Measurements from ENCODE around the gene TBC1D22A.
A peak's percentile ranks its signal among the peaks of the same experiment; 100 is the strongest.

Gene TBC1D22A

DNA sequence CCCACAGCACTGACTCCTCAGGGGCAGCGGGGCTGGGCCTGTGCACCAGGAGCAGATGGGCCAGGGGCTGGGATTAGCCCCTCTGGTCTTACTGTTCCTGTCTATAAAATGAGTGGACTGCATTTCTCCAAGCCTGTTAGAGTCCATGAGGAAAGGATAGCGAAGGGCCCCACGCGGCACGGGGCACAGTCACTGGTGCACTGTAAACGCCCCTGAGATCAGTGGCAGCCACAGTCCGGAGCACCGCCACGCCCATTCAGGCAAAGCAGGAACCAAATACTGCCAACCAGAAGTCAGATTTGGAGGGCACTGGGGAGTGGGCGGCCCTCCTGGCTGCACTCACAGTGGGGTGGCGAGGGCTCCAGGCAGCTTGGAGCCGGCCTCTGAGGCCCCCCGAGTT lies 387.5 kb downstream of the TBC1D22A start:
- no peak for DNase-seq

DNA sequence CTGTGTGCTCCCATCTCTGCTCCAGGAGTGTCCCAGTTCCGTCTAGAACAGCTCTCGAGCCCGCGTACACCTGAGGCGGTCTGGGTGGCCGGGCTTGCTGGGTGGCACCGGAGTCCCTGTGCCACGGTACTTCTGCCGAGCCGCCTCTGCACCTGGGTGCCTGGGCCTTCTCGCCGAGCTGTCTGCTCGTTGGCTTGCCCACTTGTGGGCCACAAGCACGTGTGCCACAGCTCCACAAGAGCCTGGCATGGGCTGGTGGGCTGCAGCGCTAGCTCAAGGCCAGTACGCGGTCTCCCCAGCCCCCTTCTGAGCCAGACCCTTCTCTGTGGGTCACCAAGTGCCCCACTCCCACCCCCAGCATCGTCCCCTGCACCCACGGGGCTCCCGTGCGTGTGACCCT lies 388.0 kb downstream of the TBC1D22A start:
- no peak for DNase-seq

DNA sequence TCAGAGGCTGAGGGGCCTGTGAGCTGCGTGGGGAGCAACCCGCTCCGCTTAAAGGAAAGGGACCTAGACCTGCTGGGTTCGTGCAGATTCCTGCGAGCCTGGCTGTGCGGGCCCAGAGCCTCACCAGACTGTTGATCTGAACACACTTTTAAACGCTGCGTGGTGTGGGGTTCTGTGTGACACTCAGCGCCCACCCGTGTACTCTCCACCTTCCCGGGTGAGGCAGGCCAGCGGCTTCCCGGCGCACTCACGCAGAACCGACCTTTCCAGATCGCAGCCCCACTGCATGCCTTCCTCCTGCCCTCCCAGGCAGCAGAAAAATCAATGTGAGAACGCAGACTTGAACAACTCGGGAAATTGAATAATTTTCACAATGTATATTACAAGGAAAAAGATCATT lies 388.6 kb downstream of the TBC1D22A start:
- DNase-seq = no peak

DNA sequence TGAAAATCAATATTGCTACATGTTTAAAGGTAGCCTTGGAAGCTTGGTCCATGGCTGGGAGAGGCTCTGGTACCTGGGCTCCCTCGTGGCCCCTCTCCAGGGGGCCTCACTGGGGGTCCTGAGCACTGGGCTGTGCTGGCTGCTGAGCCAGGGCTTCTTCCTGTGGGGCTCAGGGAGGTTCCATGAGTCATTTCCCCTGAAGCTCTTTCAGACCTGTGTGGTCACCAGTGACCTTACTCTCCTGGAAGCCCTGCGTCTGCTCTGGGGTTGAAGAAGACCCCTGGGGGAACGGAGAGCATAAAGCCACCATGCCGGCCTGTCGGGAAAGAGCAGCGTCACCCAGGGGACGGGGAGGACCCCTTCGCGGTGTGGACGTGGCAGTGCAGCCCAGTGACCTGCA lies 389.0 kb downstream of the TBC1D22A start:
- DNase-seq = no peak

DNA sequence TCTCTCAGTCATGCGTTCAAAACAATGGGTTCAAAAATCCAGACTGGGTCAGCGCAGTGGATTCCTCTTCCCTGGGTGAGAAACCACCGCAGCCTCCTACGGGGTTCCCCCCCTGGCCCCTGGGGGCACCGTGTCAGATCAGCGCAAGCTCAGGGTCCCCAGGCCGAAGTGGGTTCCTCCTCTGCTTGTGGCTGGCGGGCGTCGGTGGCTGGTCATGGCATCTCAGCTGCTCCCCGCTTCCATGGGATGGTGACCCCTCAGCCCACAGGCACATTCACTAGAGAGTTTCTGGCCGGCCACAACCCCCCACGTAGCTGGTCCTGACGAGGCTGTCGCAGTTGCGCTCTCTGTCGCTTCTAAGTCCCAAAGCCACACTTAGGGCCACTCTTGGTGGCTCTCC lies 389.8 kb downstream of the TBC1D22A start:
- no peak for DNase-seq

DNA sequence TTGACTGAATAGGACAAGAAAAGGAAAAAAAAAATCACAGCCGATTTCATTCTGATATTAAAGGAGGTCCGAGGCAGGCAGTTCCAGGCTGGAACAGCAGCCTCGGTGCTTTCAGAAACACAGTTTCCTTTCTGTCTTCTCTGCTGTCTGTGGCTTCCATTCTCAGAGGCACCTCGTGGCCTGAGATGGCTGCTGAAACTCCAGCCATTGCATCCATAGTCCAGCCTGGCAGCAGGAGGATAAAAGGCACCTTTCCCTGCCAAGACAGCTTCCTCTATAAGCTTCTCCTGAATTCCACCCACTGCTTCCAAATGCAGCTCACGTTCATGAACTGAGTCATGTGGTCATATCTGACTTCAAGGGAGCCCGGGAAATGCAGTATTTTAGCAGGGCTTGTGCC lies 390.5 kb downstream of the TBC1D22A start:
- DNase-seq = no peak

DNA sequence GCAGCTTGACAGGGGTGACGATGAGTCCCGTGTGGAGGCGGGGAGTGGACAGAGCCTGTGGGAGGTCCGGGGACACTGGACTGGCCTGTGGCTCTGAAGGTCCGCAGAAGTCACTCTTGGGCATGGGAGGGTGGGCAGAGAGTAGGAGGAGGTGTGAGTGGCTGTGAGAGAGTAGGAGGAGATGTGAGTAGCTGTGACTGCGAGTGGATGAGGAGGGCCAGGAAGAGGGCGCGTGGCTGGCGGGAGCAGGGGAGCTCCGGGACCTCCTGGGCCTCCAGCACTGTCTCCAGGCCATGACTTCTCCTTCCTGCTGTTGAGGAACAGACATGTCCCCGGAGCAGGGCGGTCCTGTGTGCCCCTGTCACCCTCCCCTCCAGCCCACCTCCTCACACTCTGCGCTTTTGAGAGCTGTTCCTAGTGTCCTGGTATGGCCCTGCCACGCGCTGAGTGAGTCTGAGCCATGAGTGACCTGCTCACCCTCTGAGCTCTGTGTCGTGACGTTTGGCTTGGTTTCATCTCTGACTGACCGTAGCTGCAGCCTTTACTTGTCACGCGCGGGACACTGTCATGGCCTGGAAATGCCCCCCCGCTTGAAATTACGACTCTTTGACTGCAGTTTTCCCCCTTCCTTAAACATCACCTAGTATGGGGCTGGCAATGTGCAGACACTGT lies 391.5 kb downstream of the TBC1D22A start:
- DNase-seq = no peak

DNA sequence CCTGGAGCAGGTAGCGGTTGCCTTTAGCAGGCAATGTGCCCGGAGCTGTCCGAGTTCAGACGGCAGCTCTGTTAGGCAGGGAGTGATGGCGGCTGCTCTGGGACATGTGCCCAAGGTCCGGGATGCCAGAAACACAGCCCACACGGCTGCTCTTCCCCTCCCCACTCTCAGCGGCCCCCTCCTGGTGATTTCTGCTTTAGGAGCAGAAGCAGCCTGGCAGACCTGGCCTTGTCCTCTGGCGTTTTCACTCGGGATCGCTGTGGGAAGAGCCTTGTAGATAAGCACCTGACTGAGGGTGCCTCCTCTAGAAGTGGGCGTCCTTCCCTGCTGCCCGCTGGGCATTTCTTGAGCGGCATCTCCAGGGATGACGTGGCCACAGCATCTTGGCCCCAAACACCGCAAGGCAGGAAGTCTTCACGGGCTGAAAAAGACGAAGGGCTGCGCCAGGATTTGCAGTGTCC lies 392.2 kb downstream of the TBC1D22A start:
- peak; percentile 22 to 34 for DNase-seq

DNA sequence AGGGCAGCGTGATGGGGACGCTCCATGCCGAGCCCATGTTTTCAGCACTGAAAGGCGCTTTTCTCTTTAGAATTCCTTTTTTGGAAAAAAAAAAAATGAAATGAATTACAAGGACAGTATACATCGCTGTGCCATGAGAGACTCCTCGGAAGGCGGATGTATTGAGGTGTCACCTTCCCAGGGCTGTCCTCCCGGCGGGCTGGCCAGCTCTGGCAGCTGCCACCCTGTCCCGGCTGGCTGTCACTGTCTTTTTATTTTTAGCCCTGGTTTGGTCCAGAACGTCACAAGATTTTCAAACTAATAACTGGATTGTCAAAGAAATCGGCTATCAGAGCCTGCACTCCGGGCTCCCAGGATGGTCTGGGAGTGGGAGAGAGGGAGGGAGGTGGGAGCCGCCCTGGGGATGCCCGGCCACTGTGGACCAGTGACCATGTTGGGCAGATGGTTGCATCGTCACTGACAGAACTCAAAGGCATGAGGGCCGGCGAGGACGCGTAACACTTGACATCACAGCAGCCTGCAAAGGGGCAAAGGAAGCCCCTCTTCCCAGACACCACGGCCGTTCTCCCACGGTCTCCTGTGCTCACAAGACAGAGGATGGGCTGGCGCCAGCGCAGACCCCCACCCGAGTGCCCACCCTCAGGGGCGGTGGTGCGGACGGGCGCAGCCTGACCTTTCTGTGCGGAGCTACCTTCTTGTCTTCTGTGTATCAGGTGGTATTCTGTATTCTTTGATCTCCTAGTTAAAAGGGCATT lies 392.9 kb downstream of the TBC1D22A start:
- no peak for DNase-seq

DNA sequence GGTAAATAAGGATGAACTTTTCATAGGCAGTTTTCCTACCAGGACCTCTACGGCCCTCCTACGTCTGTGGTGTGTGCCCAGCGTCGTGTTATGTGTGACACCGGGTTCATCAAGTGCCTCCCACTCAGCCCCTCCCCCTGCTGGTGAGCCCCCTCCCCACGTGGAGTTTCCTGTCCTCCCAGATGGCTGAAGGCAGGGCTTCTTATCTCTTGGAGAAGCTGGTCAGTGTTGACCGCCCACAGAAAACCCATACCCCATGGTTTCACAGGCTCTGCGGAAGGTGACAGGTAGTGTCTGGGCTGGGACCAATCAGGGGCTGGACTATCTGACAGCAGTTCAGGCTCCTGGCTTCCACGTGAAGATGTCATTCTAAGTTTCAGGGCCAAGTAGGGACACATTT lies 393.5 kb downstream of the TBC1D22A start:
- DNase-seq = no peak

DNA sequence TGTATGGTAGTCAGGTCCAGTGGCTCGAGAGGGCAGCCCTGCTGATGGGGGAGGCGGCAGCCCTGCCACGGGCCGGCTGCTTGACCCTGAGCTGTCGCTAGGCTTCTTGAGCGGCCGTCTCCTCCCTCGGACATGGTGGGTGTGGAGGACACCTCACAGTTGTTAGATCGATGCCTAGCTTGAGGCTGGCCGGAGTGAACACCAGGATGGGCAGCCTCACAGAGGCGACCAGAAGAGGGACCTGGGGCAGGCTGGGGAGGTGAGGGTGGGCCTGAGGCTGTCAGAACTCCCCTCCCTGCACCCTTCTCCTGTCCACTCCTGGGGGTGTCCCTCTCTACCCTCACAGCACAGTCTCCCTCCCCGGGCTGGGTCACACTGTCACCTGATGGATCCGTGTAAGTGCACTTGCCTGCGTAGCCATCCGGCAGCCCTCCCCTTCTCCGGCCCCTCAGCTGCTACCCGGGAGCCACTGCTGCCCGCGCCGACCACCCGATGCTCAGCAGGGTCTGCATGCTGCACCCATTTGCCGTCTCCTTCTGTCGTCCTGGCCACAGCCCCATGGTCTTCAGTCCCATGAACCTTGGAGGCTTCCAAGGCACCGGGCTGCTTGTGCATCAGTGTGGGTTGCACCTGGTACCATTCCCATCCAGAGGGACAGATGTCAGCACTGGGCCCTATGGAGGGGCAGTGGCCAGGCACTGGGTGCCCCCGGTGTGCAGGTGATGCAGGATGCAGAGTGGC lies 394.1 kb downstream of the TBC1D22A start:
- DNase-seq = no peak

DNA sequence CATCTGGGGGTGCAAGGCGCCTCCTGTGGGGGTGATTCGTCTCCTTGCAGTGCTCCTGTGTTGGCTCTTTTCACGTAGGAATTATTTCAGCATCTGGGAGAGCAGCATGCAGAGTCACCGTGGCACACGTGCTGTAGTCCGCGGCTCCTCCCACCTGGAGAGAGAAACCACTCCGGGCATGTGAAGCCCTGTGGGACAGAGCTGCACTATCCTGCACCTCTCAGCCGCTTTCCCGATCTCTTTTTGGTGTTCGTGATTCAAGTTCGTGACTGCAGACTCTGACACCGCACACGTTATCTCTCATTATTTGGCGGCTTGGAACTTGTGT lies 394.6 kb downstream of the TBC1D22A start:
- DNase-seq = no peak

DNA sequence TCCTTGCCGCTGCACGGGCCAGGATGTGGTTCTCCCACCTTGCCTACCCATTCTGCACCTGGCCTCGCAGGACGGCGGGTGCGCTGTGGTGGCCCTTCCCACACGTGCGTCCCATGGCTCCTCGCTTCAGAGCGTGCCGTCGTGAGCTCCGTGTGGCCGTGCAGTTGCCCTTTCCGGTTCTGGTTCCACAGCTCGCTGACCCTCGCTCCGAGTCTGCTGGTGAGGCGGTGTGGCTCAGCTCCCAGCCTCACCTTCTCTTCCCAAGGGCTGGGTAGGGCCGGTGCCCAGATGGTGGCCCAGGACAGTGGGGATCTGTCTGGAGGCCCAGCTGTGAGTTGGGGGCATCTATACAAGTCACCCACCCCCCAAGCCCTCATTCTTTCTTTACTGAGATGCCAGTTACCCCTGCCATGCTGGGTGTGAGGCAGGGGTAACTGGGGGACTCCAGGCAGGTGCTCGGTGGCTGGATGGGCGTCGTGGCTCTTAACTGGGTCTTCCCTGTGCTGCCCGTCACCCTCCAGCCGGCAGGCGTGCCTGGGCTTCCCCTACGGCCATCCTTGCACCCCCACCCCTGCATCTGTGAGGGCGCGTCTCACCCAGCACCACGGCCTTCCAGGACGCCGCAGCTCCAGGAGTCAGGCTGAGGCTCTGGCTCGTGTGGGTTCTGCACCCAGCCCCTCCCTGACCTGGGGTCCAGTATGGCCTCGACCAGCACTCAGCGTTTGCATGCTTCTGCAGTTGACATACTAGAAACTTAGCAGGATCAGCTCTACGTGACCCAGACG lies 395.2 kb downstream of the TBC1D22A start:
- DNase-seq = no peak

DNA sequence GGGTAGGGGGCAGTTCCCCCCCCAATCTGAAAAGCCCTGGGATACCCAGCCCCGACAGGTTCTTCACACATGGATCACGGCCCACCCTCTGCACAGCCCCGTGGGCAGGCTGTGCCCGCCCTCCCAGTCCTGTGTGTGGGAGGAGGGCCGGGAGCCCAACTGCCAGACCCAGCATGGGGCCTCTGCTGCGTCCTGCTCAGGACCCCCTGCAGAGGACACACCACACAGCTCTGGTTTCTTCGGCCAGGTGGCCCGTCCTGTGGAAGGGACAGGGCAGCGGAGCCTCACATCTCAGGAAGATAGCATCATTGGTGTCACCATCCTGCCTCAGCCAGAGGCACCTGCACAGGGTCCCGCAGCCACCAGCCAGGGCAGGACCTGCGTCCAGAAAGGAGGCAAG lies 396.0 kb downstream of the TBC1D22A start:
- no peak for DNase-seq

DNA sequence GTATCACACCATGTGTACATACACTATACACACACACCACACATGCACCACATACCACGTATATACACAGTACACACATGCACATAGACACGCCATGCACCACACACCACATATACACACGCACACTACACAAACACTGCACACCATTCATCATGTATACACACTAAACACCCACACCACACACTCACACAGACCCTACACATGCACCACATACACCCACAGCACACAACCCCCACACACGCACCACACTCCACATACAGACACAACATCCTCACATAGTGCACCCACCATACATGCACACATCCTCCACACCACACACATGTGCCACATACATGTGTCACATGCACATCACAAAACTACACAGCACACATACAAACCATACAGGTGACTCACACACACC lies 397.1 kb downstream of the TBC1D22A start:
- DNase-seq = no peak

DNA sequence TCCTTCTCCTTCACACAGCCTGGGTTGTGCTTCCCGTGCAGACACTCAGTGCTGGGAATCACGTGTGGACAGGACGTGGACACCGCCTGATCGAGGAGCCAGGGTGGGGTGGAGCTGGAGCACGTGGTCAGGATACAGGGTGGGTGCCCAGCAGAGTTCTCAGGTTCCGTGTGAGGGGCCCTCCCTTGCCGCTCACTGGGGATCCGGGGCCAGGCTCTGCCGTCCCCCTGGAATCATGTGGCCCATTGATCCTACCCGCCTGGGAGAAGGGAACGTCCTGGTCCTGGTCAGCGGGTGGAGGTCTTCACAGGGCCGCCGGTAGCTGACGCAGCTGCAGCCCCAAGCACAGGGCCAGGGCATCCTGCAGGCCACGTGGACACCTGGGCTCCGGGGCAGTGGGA lies 397.7 kb downstream of the TBC1D22A start:
- no peak for DNase-seq

DNA sequence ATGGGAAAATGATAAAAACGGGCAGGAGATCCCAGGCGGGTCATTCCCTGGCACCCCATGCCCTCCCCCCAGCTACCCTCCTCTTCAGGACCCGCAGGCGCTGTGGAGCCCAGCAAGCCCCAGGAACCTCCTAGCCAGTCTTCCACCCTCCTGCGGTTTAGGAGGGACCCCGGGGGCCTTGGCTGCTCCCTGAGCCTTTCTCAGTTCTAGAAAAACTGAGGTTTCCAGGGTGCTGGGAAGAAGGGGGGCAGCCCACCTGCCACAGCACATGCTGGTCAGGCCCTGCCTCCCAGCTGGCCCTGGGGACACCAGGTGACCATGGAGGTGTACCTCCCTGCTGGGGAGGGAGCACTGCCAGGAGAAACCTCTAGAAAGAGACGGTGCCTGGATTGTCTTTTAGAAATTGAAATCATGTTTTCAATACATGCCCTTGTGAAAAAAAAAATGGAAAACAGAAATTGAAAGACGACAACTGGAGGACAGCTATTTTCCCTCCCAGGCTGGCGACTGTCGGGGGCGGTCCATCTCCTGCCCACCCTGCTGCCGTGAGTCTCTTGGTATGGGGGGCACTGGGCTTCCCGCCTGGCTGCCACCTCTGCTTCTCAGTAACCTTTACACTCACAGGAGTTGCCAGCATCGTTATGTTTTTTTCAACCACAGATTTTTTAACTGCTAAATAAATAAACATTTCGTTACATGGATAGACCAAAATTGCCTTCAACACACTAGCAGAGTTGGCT lies 398.5 kb downstream of the TBC1D22A start:
- DNase-seq = no peak

DNA sequence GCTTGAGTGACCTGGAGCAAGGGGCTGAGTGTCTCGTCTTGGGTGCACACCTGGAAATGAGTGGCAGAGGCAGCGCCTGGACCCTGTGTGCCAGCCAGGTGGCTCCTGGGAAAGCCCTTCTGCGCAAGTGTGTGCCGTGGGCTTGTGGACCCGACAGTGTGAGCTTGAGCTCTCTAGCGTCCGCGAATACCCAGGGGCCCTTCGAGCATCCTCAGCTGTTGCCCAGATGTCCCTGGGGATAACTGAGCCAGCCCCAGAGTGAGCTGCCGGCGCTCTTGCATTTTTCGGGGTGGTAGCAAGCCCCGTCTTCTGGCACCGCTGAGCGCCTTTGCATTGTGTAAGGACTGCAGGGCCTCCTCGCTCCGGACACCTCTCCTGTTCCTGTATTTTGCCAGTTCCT lies 399.2 kb downstream of the TBC1D22A start:
- no peak for DNase-seq

DNA sequence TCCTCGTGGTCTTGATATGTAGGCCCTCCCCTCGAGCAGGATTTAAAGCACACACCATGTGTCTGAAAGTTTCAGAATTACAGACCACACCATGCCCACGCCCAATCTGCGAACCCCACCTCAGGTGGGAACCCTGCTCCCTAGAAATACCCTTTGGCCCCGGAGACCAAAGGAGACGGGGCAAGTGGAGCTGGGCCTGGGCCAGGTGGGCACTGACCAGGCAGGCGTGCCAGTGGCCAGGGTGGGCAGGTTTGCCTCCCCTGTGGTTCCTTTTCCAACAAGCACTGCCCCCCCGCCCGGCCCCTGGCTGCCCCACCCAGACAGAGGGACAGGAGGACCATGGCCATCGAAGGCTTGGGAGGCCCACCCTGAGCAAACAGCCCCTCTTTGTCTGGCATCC lies 400.4 kb downstream of the TBC1D22A start:
- DNase-seq = no peak

DNA sequence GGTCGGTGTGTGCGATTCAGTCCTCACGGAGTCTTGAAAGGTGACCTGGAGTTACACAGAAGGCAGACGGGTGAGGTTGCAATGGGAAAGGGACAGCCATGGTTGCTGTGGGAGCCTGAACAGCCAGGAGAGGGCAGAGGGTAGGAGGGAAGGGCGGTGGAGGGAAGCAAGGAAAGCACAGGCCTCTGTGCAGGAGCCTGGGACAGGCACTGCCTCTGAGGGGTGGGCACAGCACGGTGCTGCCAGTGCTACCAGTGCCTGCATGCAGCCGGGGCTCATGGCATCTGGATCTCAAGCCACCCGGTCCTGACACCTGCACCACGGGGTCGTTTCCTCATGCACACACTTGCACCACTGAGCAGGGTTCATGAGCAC lies 401.0 kb downstream of the TBC1D22A start:
- DNase-seq = no peak

DNA sequence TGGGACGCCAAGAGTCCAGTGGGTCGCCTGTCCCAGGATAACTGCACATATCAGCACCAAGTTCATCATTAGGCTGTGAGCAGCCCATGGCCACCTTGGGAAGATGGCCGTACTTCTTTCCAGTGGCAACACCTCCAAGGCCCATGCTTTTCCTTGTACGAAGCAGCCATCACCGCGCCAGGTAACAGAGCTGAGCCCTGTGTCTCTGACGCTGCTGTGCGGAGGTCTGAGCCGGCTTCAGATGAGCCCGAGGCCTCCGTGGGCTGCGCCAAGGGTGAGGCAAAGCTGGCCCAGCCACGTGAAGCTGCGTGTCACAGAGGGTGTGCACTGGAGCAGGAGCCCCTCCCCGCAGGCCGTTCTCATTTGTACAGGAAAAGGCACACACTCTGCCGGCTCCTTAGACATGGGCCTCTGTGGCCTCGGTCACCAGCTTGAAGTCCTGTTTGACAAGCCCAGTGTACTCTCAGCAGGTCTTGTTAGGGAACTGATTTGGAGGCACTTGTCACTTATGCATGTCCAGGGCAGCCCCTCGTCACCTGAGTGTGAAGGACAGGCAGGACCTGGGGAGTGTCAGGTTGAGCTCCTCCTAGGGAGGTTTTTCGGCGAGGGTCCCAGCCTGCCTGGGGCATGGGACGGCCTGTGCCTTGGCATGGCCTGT lies 401.5 kb downstream of the TBC1D22A start:
- DNase-seq = no peak

All from hippocampal formation (tissue), 2 donors.